ENCODE measurements around the gene SLC23A2.

DNA sequence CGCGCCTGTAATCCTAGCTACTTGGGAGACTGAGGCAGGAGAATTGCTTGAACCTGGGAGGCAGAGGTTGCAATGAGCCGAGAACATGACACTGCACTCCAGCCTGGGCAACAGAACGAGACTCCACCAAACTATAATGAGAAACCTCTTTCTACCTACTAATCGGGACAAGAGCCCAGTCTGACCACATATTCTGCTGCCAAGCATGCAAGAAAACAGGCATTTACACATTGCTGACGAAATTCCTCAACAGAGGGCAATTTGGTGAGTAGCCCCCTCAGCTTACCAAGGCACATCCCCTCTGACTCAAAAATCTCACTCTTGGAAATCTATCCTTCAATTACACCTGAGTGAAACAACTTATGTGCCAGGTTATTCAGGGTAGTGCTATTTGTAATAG lies 81.2 kb downstream of the SLC23A2 start:
- TF ChIP-seq REST (IDR thresholded peaks at IDR 0.05; ENCODE audit: insufficient read depth in 1 of 2, low read depth in 2 of 2, low read length in 2 of 2) (no peak), POLR2AphosphoS5 (IDR thresholded peaks at IDR 0.05; ENCODE audit: low read depth, low read length) (no peak), FOXP2 (optimal IDR thresholded peaks at IDR 0.05; ENCODE audit: borderline replicate concordance, extremely low read depth, extremely low read length, insufficient read depth) (no peak), SIN3A (IDR thresholded peaks at IDR 0.05; ENCODE audit: borderline replicate concordance, insufficient read depth, low read length) (no peak), TAF1 (IDR thresholded peaks at IDR 0.05; ENCODE audit: borderline replicate concordance, insufficient read depth, low read length) (no peak)

Measured in PFSK-1 (cell line).